ENCODE data around the gene DNAJB4. TPM values are rescaled to one million over a fixed set of nuclear protein-coding genes. Genes with fewer than 3 reads are reported as not detected.

Gene DNAJB4
- total RNA-seq, 1 experiment from 2014 or later = 45.5 TPM

DNA sequence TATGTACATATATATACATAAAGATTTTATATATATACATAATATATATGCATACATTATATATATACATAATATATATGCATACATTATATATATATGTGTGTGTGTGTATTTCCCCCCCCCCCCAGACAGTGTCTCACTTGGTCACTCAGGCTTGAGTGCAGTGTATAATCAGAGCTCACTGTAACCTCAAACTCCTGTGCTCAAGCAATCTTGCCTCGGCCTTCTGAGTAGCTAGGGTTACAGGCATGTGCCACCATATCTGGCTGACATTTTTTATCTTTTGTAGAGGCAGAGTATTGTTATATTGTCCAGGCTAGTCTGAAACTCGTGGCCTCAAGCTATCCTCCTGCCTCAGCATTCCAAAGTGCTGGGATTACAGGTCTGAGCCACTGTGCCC lies 16.8 kb upstream of the DNAJB4 start:
- Histone ChIP-seq H3F3A (ENCODE audit: insufficient read depth, low read depth) (no peaks in the 10 kb centered on the region; the same call in 1 of the 2 replicates), H3K9me3 (ENCODE audit: insufficient read depth, low read depth) (no peaks in the 10 kb centered on the region), H2AFZ (no peak overlapping the region), H3K9me2 (ENCODE audit: insufficient read depth) (no peaks in the 10 kb centered on the region; the same call in 1 of the 2 replicates), H3K27ac (no peak overlapping the region), H3K79me2 (ENCODE audit: low read depth) (peaks cover 26% of the 10 kb centered on the region), H4K20me1 (ENCODE audit: insufficient read depth) (no peaks in the 10 kb centered on the region; the same call in 1 of the 2 replicates), H3K4me2 (no peak overlapping the region), H3K27me3 (ENCODE audit: insufficient read depth, low read depth) (no peaks in the 10 kb centered on the region), H3K4me1 (replicated peaks; ENCODE audit: insufficient read depth) (0 out of 2 replicates have a peak, but pooled peaks cover 5% of the 10 kb centered on the region), H3K36me3 (ENCODE audit: low read depth) (peaks cover 19% of the 10 kb centered on the region), H3K4me3 (no peak overlapping the region)
- intact Hi-C loops (cut with micrococcal nuclease; ENCODE audit: unreplicated experiment) = no loop called here
- POLR2A ChIA-PET (ENCODE audit: unreplicated experiment) = no interaction called here
- BruUV-seq (replicated peaks) = no TSS peak
- CTCF ChIA-PET = no interaction called here
- no peak for TF ChIP-seq EZH2 (IDR thresholded peaks at IDR 0.05; ENCODE audit: low read depth)
- TF ChIP-seq, protein P1, sequence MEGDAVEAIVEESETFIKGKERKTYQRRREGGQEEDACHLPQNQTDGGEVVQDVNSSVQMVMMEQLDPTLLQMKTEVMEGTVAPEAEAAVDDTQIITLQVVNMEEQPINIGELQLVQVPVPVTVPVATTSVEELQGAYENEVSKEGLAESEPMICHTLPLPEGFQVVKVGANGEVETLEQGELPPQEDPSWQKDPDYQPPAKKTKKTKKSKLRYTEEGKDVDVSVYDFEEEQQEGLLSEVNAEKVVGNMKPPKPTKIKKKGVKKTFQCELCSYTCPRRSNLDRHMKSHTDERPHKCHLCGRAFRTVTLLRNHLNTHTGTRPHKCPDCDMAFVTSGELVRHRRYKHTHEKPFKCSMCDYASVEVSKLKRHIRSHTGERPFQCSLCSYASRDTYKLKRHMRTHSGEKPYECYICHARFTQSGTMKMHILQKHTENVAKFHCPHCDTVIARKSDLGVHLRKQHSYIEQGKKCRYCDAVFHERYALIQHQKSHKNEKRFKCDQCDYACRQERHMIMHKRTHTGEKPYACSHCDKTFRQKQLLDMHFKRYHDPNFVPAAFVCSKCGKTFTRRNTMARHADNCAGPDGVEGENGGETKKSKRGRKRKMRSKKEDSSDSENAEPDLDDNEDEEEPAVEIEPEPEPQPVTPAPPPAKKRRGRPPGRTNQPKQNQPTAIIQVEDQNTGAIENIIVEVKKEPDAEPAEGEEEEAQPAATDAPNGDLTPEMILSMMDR (conservative IDR thresholded peaks at IDR 0.05) = no peak
- DNase-seq = no peak

- no peaks in the 10 kb centered on the region; the same call in 1 of the 2 replicates for H3F3A ChIP-seq (ENCODE audit: insufficient read depth, low read depth)
- no peak overlapping the region for H3K4me2 ChIP-seq
- no peak overlapping the region for H3K27ac ChIP-seq
- ChIA-PET CTCF (no interaction called here), POLR2A (ENCODE audit: unreplicated experiment) (no interaction called here)
- H3K4me1 ChIP-seq (replicated peaks; ENCODE audit: insufficient read depth) = 0 out of 2 replicates have a peak, but pooled peaks cover 5% of the 10 kb centered on the region
- BruUV-seq (replicated peaks) = no TSS peak
- H3K9me2 ChIP-seq (ENCODE audit: insufficient read depth) = no peaks in the 10 kb centered on the region; the same call in 1 of the 2 replicates
- no peak overlapping the region for H3K4me3 ChIP-seq
- H4K20me1 ChIP-seq (ENCODE audit: insufficient read depth) = no peaks in the 10 kb centered on the region; the same call in 1 of the 2 replicates
- no peak for DNase-seq
- H3K9me3 ChIP-seq (ENCODE audit: insufficient read depth, low read depth) = no peaks in the 10 kb centered on the region
- H3K79me2 ChIP-seq (ENCODE audit: low read depth) = peaks cover 23% of the 10 kb centered on the region; the same call in 1 of the 2 replicates
- no peak overlapping the region for H2AFZ ChIP-seq
- no peaks in the 10 kb centered on the region for H3K27me3 ChIP-seq (ENCODE audit: insufficient read depth, low read depth)
- no peak for TF ChIP-seq EZH2 (IDR thresholded peaks at IDR 0.05; ENCODE audit: low read depth)
- TF ChIP-seq, protein P1 (conservative IDR thresholded peaks at IDR 0.05) = no peak
- intact Hi-C loops (cut with micrococcal nuclease; ENCODE audit: unreplicated experiment) = no loop called here
- H3K36me3 ChIP-seq (ENCODE audit: low read depth) = peaks cover 14% of the 10 kb centered on the region
Observed at GRCh38 chr1:77989744-77990143, 15.0 kb upstream of the DNAJB4 start.

DNA sequence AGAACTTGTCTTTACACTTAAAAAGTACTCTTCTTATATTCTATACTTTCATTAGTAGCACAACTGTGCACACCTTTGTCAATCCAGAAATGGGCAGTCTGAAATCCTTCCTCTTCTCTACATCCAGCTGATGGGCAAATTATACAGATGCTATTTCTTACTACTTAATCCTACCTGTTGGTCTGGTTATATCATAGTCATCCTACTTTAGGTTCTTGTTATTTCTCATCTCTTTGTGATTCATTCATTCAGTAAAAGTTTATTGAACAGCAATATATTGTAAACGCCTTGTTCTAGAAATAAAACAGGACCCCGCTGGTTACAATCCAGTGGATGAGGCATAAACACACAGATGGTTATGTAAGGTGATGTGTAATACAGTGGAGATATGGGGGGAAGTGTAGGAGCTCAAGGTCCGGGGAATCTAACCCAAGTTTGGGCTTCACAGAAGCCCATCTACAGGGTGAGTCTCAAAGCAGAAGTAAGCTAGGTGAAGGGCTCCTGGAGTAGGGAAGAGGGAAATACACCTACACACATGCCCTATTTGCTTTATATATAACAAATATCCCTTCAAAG lies 14.0 kb upstream of the DNAJB4 start:
- Histone ChIP-seq H3K4me2 (no peak overlapping the region), H4K20me1 (ENCODE audit: insufficient read depth) (no peaks in the 10 kb centered on the region; the same call in 1 of the 2 replicates), H3K9me2 (ENCODE audit: insufficient read depth) (no peaks in the 10 kb centered on the region; the same call in 1 of the 2 replicates), H3K79me2 (ENCODE audit: low read depth) (peaks cover 18% of the 10 kb centered on the region; the same call in 1 of the 2 replicates), H3K4me1 (replicated peaks; ENCODE audit: insufficient read depth) (0 out of 2 replicates have a peak, but pooled peaks cover 5% of the 10 kb centered on the region), H2AFZ (no peak overlapping the region), H3K27me3 (ENCODE audit: insufficient read depth, low read depth) (no peaks in the 10 kb centered on the region), H3K4me3 (no peak overlapping the region), H3F3A (ENCODE audit: insufficient read depth, low read depth) (no peaks in the 10 kb centered on the region; the same call in 1 of the 2 replicates), H3K9me3 (ENCODE audit: insufficient read depth, low read depth) (no peaks in the 10 kb centered on the region), H3K36me3 (ENCODE audit: low read depth) (peaks cover 12% of the 10 kb centered on the region), H3K27ac (no peak overlapping the region)
- no peak for DNase-seq
- BruUV-seq (replicated peaks) = no TSS peak
- intact Hi-C loops (cut with micrococcal nuclease; ENCODE audit: unreplicated experiment) = no loop called here
- TF ChIP-seq, protein P1 (conservative IDR thresholded peaks at IDR 0.05) = no peak
- no peak for TF ChIP-seq EZH2 (IDR thresholded peaks at IDR 0.05; ENCODE audit: low read depth)
- CTCF ChIA-PET = no interaction called here
- POLR2A ChIA-PET (ENCODE audit: unreplicated experiment) = interaction anchor here (0.6 kb wide), 1 partner anchor 12 kb away, joined by 3 read pairs; the partner anchor contains the start of gene FUBP1
